ENCODE results near the gene OR4C15. TPM values are rescaled to one million over a fixed set of nuclear protein-coding genes. Genes with fewer than 3 reads are reported as not detected.

Gene OR4C15
- not detected in 2 replicates for total RNA-seq (2014; rRNA removed; shearing (Covaris generic))

DNA sequence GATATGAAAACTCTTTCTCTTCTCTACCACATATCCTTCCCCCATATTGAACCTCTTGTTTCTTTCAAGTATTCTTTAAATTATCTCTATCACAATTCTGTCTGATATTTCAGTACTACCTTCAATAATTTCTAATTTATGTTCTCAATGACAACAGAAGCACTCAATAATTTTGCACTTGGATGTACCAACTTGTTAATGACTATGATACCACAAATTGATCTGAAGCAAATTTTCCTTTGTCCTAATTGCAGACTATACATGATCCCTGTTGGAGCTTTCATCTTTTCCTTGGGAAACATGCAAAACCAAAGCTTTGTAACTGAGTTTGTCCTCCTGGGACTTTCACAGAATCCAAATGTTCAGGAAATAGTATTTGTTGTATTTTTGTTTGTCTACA is at the start of gene OR4C15:
Gene OR4C15 (plus strand): TSS at position 301 of the 400 bp plus-strand sequence. CDS start 0 bp downstream, at position 301.
- no peak for DNase-seq (ENCODE audit: low read depth)

DNA sequence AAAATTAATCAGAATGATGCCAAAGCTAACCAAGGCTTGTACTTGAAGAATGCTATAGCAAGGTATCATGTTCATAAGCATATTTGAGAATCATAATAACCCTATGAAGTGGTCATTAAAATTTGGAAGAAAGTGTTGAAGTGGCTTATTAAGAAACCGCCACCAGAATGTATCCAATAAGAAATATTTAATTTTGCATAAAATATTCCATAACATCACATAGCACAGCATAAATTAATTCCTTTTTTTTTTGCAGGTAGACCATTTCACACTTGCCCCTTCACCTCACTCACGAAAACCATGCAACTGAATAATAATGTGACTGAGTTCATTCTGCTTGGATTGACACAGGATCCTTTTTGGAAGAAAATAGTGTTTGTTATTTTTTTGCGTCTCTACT is 17.6 kb downstream of the OR4C15 start, which contains the start of gene OR4C16:
Gene OR4C16 (plus strand): TSS at position 301 of the 400 bp plus-strand sequence. CDS start 0 bp downstream, at position 301.
- DNase-seq (ENCODE audit: low read depth): no peak

DNA sequence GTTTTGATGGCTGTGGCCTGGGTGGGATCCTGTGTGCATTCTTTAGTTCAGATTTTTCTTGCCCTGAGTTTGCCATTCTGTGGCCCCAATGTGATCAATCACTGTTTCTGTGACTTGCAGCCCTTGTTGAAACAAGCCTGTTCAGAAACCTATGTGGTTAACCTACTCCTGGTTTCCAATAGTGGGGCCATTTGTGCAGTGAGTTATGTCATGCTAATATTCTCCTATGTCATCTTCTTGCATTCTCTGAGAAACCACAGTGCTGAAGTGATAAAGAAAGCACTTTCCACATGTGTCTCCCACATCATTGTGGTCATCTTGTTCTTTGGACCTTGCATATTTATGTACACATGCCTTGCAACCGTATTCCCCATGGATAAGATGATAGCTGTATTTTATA is 18.3 kb downstream of the OR4C15 start:
- DNase-seq (ENCODE audit: low read depth): no peak

Other genes starting within 250 kb of the OR4C15 start
- not detected in 2 replicates for gene OR4A16, start 211.3 kb upstream of the OR4C15 start, total RNA-seq (2014; rRNA removed; shearing (Covaris generic))
- not detected in 2 replicates for gene OR4A15, start 186.5 kb upstream of the OR4C15 start, total RNA-seq (2014; rRNA removed; shearing (Covaris generic))
- not detected in 2 replicates for gene OR4C16, start 17.7 kb downstream of the OR4C15 start, total RNA-seq (2014; rRNA removed; shearing (Covaris generic))
- not detected in 2 replicates for gene OR4C11, start 53.2 kb downstream of the OR4C15 start, total RNA-seq (2014; rRNA removed; shearing (Covaris generic))
- gene OR4P4, start 80.6 kb downstream of the OR4C15 start, total RNA-seq (2014; rRNA removed; shearing (Covaris generic)): not detected in 2 replicates
- gene OR4S2, start 93.9 kb downstream of the OR4C15 start, total RNA-seq (2014; rRNA removed; shearing (Covaris generic)): not detected in 2 replicates
- not detected in 2 replicates for gene OR4C6, start 107.7 kb downstream of the OR4C15 start, total RNA-seq (2014; rRNA removed; shearing (Covaris generic))
- not detected in 2 replicates for gene OR5D13, start 219.0 kb downstream of the OR4C15 start, total RNA-seq (2014; rRNA removed; shearing (Covaris generic))
- not detected in 2 replicates for gene OR5D14, start 241.1 kb downstream of the OR4C15 start, total RNA-seq (2014; rRNA removed; shearing (Covaris generic))

Measured in RPMI7951 (cell line).